Measurements from ENCODE around the gene BEST3. TPM values are rescaled to one million over a fixed set of nuclear protein-coding genes. Genes with fewer than 3 reads are reported as not detected.

BEST3 gene
- total and polyA plus RNA-seq, 12 donors, result 0.27 to 3.3 (median 1.3) TPM

DNA sequence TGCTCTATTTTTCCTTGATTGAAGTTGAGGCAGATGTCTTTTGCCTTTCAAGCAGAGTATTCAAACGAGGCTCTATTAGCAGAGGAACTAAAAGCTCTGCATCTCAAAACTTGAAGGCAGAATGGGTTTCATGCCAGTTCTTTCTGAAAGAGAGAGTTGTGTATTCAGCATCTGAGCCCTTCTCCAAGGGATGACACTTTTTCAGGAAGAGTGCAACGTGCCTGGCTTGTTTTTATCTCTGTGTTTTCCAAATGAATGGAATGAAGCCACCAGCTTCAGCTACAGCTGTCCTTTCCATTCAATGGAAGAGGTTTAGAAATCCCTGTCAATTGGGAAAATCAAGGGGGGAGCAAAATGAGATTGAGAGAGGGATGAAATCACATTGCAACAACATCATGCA is 14.6 kb downstream of the BEST3 start:
- H3K4me3 ChIP-seq, result no peak overlapping the region
- H3K4me1 ChIP-seq (replicated peaks in 1 of 2), result peaks cover 5 to 12% of the 10 kb centered on the region in 2 donors
- WGBS, 4 donors, result 31 to 56% (median 47%) methylated on average over 2 of the region's 2 CpGs
- H3K27ac ChIP-seq, result no peak overlapping the region
- no peaks in the 10 kb centered on the region for H3K27me3 ChIP-seq
- no peak for DNase-seq
- TF ChIP-seq POLR2A (IDR thresholded peaks at IDR 0.05), result no peak
- TF ChIP-seq, protein P1, sequence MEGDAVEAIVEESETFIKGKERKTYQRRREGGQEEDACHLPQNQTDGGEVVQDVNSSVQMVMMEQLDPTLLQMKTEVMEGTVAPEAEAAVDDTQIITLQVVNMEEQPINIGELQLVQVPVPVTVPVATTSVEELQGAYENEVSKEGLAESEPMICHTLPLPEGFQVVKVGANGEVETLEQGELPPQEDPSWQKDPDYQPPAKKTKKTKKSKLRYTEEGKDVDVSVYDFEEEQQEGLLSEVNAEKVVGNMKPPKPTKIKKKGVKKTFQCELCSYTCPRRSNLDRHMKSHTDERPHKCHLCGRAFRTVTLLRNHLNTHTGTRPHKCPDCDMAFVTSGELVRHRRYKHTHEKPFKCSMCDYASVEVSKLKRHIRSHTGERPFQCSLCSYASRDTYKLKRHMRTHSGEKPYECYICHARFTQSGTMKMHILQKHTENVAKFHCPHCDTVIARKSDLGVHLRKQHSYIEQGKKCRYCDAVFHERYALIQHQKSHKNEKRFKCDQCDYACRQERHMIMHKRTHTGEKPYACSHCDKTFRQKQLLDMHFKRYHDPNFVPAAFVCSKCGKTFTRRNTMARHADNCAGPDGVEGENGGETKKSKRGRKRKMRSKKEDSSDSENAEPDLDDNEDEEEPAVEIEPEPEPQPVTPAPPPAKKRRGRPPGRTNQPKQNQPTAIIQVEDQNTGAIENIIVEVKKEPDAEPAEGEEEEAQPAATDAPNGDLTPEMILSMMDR (IDR thresholded peaks at IDR 0.05), result no peak
- intact Hi-C loops (cut with DNase I), result no loop called here
- H3K36me3 ChIP-seq (replicated peaks in 1 of 2), result no peaks in the 10 kb centered on the region
- no peaks in the 10 kb centered on the region for H3K9me3 ChIP-seq (replicated peaks in 1 of 3)

DNA sequence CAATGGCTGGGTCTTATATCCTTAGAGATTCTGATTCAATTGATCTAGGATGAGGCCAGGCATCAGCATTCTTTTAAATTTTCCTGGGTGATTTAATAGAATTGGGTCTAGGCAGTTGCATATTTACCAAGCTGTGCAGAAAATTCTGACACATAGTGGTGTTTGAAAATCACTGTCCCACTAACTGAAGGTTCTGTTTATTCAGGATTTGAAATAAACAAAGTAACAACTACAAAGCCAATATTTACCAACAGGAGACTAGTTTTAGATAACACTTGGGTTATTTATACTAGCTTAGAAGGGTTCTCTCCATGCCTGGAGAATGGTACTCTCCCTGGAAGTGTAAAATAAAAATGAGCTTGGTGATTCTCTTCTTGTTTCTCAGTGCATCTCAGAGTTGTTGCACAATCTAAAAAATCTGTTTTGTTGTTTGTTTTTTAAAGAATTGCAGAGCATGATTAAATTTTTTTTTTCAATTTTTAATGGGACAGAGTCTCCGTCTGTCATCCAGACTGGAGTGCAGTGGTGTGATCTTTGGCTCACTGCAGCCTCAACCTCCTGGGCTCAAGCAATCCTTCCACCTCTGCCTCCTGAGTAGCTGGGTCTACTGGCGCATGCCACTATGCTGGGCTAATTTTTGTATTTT is 16.9 kb downstream of the BEST3 start:
- no peaks in the 10 kb centered on the region for H3K9me3 ChIP-seq (replicated peaks in 1 of 3)
- H3K27ac ChIP-seq, result no peak overlapping the region
- no peaks in the 10 kb centered on the region for H3K36me3 ChIP-seq (replicated peaks in 1 of 2)
- WGBS, 4 donors, result 75 to 88% (median 83%) methylated on average over 2 of the region's 2 CpGs
- peaks cover 0 to 5% of the 10 kb centered on the region in 2 donors for H3K4me1 ChIP-seq (replicated peaks in 1 of 2)
- intact Hi-C loops (cut with DNase I), result no loop called here
- TF ChIP-seq POLR2A (IDR thresholded peaks at IDR 0.05), result no peak
- TF ChIP-seq, protein P1 (IDR thresholded peaks at IDR 0.05), result no peak
- DNase-seq, result no peak
- no peaks in the 10 kb centered on the region for H3K27me3 ChIP-seq
- no peak overlapping the region for H3K4me3 ChIP-seq

DNA sequence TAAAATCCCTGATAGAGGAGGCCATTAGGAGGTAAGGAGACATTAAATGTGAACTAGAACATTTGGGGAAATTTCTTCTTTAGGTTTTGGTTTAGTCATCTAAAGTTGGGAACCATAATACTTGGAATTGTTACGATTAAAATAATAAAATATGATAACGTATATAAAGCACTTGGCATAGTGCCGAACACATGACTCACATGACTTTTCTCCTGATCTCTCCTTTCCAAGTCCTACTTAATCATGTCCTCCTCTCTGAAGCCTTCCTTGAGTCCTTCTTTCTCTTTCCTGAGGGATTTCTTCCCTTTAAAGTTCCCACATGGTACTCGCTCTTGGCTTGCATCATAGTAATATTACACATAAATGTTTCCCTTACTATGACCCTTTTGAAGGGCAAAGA is 20.0 kb downstream of the BEST3 start:
- H3K27ac ChIP-seq, result no peak overlapping the region
- no peak for DNase-seq
- no peak for TF ChIP-seq POLR2A (IDR thresholded peaks at IDR 0.05)
- TF ChIP-seq, protein P1 (IDR thresholded peaks at IDR 0.05), result no peak
- no peaks in the 10 kb centered on the region for H3K36me3 ChIP-seq (replicated peaks in 1 of 2)
- H3K27me3 ChIP-seq, result no peaks in the 10 kb centered on the region
- H3K4me1 ChIP-seq (replicated peaks in 1 of 2), result no peaks in the 10 kb centered on the region
- H3K4me3 ChIP-seq, result no peak overlapping the region
- no peaks in the 10 kb centered on the region for H3K9me3 ChIP-seq (replicated peaks in 1 of 3)
- WGBS, 4 donors, result 69 to 85% (median 76%) methylated on average over 4 of the region's 4 CpGs
- intact Hi-C loops (cut with DNase I), result no loop called here

DNA sequence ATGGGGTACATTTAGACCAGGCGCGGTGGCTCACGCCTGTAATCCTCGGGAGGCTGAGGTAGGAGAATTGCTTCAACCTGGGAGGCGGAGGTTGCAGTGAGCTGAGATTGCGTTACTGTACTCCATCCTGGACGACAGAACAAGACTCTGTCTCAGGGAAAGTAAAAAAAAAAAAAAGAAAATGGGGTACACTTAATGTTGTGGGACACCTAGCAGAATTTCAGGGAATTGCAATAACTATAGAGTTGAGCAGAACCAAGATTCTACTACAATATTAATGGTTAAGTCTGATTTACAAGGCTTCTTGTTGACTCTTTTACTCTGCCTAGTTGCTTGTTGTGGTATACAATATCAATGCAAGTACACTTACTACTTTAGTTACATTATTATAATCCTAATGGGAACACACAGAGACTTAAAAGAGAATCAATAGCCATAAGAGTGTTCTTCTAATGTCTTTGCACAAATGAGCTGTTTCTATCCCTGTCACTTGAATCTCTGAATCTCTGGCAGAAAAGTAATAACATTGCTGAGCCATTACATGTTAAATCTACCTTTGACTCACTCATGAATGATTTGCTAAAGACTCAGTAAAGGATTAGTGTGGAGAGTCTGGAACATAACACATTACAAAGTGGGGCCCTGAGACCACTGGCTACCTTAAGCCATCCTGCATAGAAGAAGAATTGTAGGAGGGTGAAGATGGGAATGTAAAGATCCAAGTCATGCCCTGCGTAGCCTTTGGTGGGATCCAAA is 22.7 kb downstream of the BEST3 start:
- Histone ChIP-seq H3K9me3 (replicated peaks in 1 of 3) (no peaks in the 10 kb centered on the region), H3K27ac (no peak overlapping the region), H3K36me3 (replicated peaks in 1 of 2) (no peaks in the 10 kb centered on the region), H3K4me1 (replicated peaks in 1 of 2) (no peaks in the 10 kb centered on the region), H3K4me3 (no peak overlapping the region), H3K27me3 (no peaks in the 10 kb centered on the region)
- TF ChIP-seq, protein P1 (IDR thresholded peaks at IDR 0.05), result no peak
- no peak for TF ChIP-seq POLR2A (IDR thresholded peaks at IDR 0.05)
- WGBS, 4 donors, result 89 to 96% (median 94%) methylated on average over 8 of the region's 8 CpGs
- DNase-seq, result no peak
- intact Hi-C loops (cut with DNase I), result no loop called here

Measured in adrenal gland (tissue), 12 donors.